ENCODE measurements around the gene MAP3K8.
"Not testable (repeated sequence)": the region's sequence is repeated elsewhere in the genome, so short reads cannot be mapped to it uniquely, and the experiment has no call there.

Gene MAP3K8

GRCh38 chr10:30413996-30414576, 19.9 kb upstream of the MAP3K8 start:
- Mint-ChIP-seq H3K4me1 (peaks cover 18% of the 10 kb centered on the region), H3K4me3 (no peak overlapping the region), H3K27ac (no peak overlapping the region), H3K9me3 (no peaks in the 10 kb centered on the region), H3K36me3 (peaks cover 4% of the 10 kb centered on the region)
- ATAC-seq = peak; percentile 61
- no peak for DNase-seq (ENCODE audit: low spot score in 2 of 2)

GRCh38 chr10:30415593-30415992, 18.4 kb upstream of the MAP3K8 start:
- H3K4me3 Mint-ChIP-seq = no peak overlapping the region

GRCh38 chr10:30417301-30417700, 16.7 kb upstream of the MAP3K8 start:
- ATAC-seq (no peak), DNase-seq (ENCODE audit: low spot score in 2 of 2) (no peak)
- H3K36me3 Mint-ChIP-seq = peaks cover 4% of the 10 kb centered on the region
- peak overlapping the region; percentile 72 for H3K4me3 Mint-ChIP-seq
- no peak overlapping the region for H3K27ac Mint-ChIP-seq
- H3K9me3 Mint-ChIP-seq = no peaks in the 10 kb centered on the region
- peaks cover 36% of the 10 kb centered on the region for H3K4me1 Mint-ChIP-seq

More at GRCh38 chr10:30415593-30415992, 18.4 kb upstream of the MAP3K8 start:
- peaks cover 4% of the 10 kb centered on the region for H3K36me3 Mint-ChIP-seq
- H3K4me1 Mint-ChIP-seq = peaks cover 31% of the 10 kb centered on the region
- H3K9me3 Mint-ChIP-seq = no peaks in the 10 kb centered on the region
- ATAC-seq (no peak), DNase-seq (ENCODE audit: low spot score in 2 of 2) (no peak)
- no peak overlapping the region for H3K27ac Mint-ChIP-seq

GRCh38 chr10:30420266-30420665, 13.7 kb upstream of the MAP3K8 start:
- ATAC-seq = peak; percentile 68
- Mint-ChIP-seq H3K4me1 (peaks cover 42% of the 10 kb centered on the region), H3K27ac (no peak overlapping the region)

GRCh38 chr10:30420766-30421165, 13.2 kb upstream of the MAP3K8 start:
- no peak for ATAC-seq
- no peak for DNase-seq (ENCODE audit: low spot score in 2 of 2)
- Mint-ChIP-seq H3K36me3 (peaks cover 4% of the 10 kb centered on the region), H3K9me3 (no peaks in the 10 kb centered on the region), H3K27ac (no peak overlapping the region), H3K4me3 (no peak overlapping the region), H3K4me1 (peaks cover 42% of the 10 kb centered on the region)

More at GRCh38 chr10:30420266-30420665, 13.7 kb upstream of the MAP3K8 start:
- Mint-ChIP-seq H3K9me3 (no peaks in the 10 kb centered on the region), H3K36me3 (peaks cover 4% of the 10 kb centered on the region), H3K4me3 (no peak overlapping the region)
- no peak for DNase-seq (ENCODE audit: low spot score in 2 of 2)

GRCh38 chr10:30422151-30422695, 11.8 kb upstream of the MAP3K8 start:
- H3K9me3 Mint-ChIP-seq = no peaks in the 10 kb centered on the region
- no peak overlapping the region for H3K4me3 Mint-ChIP-seq
- DNase-seq (ENCODE audit: low spot score in 2 of 2) = no peak
- H3K27ac Mint-ChIP-seq = no peak overlapping the region
- H3K36me3 Mint-ChIP-seq = peaks cover 4% of the 10 kb centered on the region
- peak; percentile 36 for ATAC-seq
- peaks cover 40% of the 10 kb centered on the region for H3K4me1 Mint-ChIP-seq

- no peak for ATAC-seq
Observed at GRCh38 chr10:30422981-30423654, 10.9 kb upstream of the MAP3K8 start.

GRCh38 chr10:30423655-30424275, 10.2 kb upstream of the MAP3K8 start:
- H3K9me3 Mint-ChIP-seq; ATAC-seq; H3K36me3 Mint-ChIP-seq; H3K4me3 Mint-ChIP-seq; H3K27ac Mint-ChIP-seq; DNase-seq (ENCODE audit: low spot score in 2 of 2): not testable (repeated sequence)
- H3K4me1 Mint-ChIP-seq = peaks cover 38% of the 10 kb centered on the region

More at GRCh38 chr10:30422981-30423654, 10.9 kb upstream of the MAP3K8 start:
- Mint-ChIP-seq H3K9me3 (no peaks in the 10 kb centered on the region), H3K36me3 (peaks cover 4% of the 10 kb centered on the region), H3K4me1 (peaks cover 40% of the 10 kb centered on the region), H3K27ac (no peak overlapping the region), H3K4me3 (no peak overlapping the region)
- no peak for DNase-seq (ENCODE audit: low spot score in 2 of 2)

- no peaks in the 10 kb centered on the region for H3K9me3 Mint-ChIP-seq
- peaks cover 25% of the 10 kb centered on the region for H3K4me1 Mint-ChIP-seq
- H3K4me3 Mint-ChIP-seq = no peak overlapping the region
- H3K27ac Mint-ChIP-seq = no peak overlapping the region
- DNase-seq (ENCODE audit: low spot score in 2 of 2) (no peak), ATAC-seq (no peak)
- no peaks in the 10 kb centered on the region for H3K36me3 Mint-ChIP-seq
Observed at GRCh38 chr10:30425336-30426075, 8.5 kb upstream of the MAP3K8 start.

GRCh38 chr10:30430544-30431298, 3.3 kb upstream of the MAP3K8 start:
- no peak overlapping the region for H3K4me3 Mint-ChIP-seq
- no peak for DNase-seq (ENCODE audit: low spot score in 2 of 2)
- H3K36me3 Mint-ChIP-seq = peaks cover 28% of the 10 kb centered on the region
- H3K4me1 Mint-ChIP-seq = peaks cover 24% of the 10 kb centered on the region
- H3K9me3 Mint-ChIP-seq = no peaks in the 10 kb centered on the region
- ATAC-seq = no peak
- H3K27ac Mint-ChIP-seq = no peak overlapping the region

- Mint-ChIP-seq H3K36me3 (peaks cover 36% of the 10 kb centered on the region), H3K4me3 (no peak overlapping the region), H3K4me1 (peaks cover 24% of the 10 kb centered on the region), H3K27ac (peak overlapping the region; percentile 6), H3K9me3 (no peaks in the 10 kb centered on the region)
- no peak for ATAC-seq
- DNase-seq (ENCODE audit: low spot score in 2 of 2) = no peak
Observed at GRCh38 chr10:30431435-30431911, 2.5 kb upstream of the MAP3K8 start.

GRCh38 chr10:30432622-30433305, 1.2 kb upstream of the MAP3K8 start:
- Mint-ChIP-seq H3K36me3 (peaks cover 49% of the 10 kb centered on the region), H3K27ac (peak overlapping the region; percentile 92), H3K9me3 (no peaks in the 10 kb centered on the region), H3K4me1 (peaks cover 30% of the 10 kb centered on the region), H3K4me3 (peak overlapping the region; percentile 92)
- no peak for DNase-seq (ENCODE audit: low spot score in 2 of 2)
- peak; percentile 0 for ATAC-seq

GRCh38 chr10:30433306-30433729, 666 bp upstream of the MAP3K8 start:
- ATAC-seq = peak; percentile 36
- Mint-ChIP-seq H3K36me3 (peaks cover 54% of the 10 kb centered on the region), H3K4me1 (peaks cover 30% of the 10 kb centered on the region), H3K4me3 (peak overlapping the region; percentile 92), H3K9me3 (no peaks in the 10 kb centered on the region), H3K27ac (peak overlapping the region; percentile 92)
- DNase-seq (ENCODE audit: low spot score in 2 of 2) = no peak

Data from stimulated activated effector memory CD8-positive, alpha-beta T cell treated with anti-CD3 and anti-CD28 coated beads, Interleukin-12 subunit alpha, Interleukin-12 subunit beta, amount 100 ng/mL, for 72 hours (primary cell).